Neural crest cell (in vitro differentiated cells): ENCODE results near the gene CGNL1. TPM values are rescaled to one million over a fixed set of nuclear protein-coding genes. Genes with fewer than 3 reads are reported as not detected.

Source experiments
- DNase-seq: peaks from one replicate; pipeline ENCODE4 v3.0.0; 2021; ENCODE audit warnings: low read depth, mixed read lengths, low spot score
- H3K27ac Mint-ChIP-seq: one replicate; pipeline ENCODE4 v1.8.0; 2021; ENCODE audit warnings: mild to moderate bottlenecking, mixed read lengths; ENCODE audit not compliant: unreplicated experiment
- H3K27me3 Mint-ChIP-seq: 2 replicates; pipeline ENCODE4 v1.8.0; 2021; ENCODE audit warnings: low read depth, mild to moderate bottlenecking, mixed read lengths
- H3K36me3 Mint-ChIP-seq: 2 replicates; pipeline ENCODE4 v1.8.0; 2021; ENCODE audit warnings: low read depth, mild to moderate bottlenecking, mixed read lengths
- H3K4me1 Mint-ChIP-seq: 2 replicates; pipeline ENCODE4 v1.8.0; 2021; ENCODE audit warnings: mixed read lengths
- H3K4me3 Mint-ChIP-seq: one replicate; pipeline ENCODE4 v1.8.0; 2021; ENCODE audit warnings: mild to moderate bottlenecking, mixed read lengths
- H3K9me3 Mint-ChIP-seq: 2 replicates; pipeline ENCODE4 v1.8.0; 2021; ENCODE audit warnings: mixed read lengths
- CTCF ChIP-seq: fragments of 200-600 bp; sonication (generic); conservative IDR thresholded peaks from 2 replicates; pipeline ENCODE4 v1.5.0; 2021; ENCODE audit warnings: antibody characterized with exemption, mild to moderate bottlenecking
- total RNA-seq: library from RNA; stranded (reverse); gene quantifications from 2 replicates; pipeline ENCODE4 v1.2.1, GENCODE V29; 2021

Gene CGNL1
- total RNA-seq, 1 donor from 2014 or later, result 1.2 TPM

- no peak for DNase-seq
- Mint-ChIP-seq H3K27me3 (no peaks in the 10 kb centered on the region), H3K27ac (no peak overlapping the region), H3K4me1 (peaks cover 9% of the 10 kb centered on the region), H3K4me3 (no peak overlapping the region), H3K9me3 (no peaks in the 10 kb centered on the region), H3K36me3 (peaks cover 2% of the 10 kb centered on the region)
- TF ChIP-seq CTCF, result no peak
Observed at GRCh38 chr15:57437564-57437963, 61.3 kb downstream of the CGNL1 start.

DNA sequence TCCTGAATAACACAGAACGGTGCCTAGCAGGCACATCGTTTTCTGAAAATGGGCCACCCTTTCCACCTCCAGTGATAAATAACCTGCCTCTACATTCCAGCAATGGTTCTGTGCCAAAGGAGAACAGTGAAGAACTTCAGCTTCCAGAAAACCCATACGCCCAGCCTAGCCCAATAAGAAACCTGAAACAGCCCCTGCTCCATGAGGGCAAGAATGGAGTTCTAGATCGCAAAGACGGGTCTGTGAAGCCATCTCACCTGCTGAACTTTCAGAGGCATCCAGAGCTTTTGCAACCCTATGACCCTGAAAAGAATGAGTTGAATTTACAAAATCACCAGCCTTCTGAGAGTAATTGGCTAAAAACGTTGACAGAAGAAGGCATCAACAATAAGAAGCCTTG, 61.9 kb downstream of the CGNL1 start:
- Mint-ChIP-seq H3K9me3 (no peaks in the 10 kb centered on the region), H3K27me3 (no peaks in the 10 kb centered on the region), H3K27ac (no peak overlapping the region), H3K4me1 (peaks cover 9% of the 10 kb centered on the region), H3K36me3 (peaks cover 2% of the 10 kb centered on the region), H3K4me3 (no peak overlapping the region)
- no peak for TF ChIP-seq CTCF
- DNase-seq, result no peak

DNA sequence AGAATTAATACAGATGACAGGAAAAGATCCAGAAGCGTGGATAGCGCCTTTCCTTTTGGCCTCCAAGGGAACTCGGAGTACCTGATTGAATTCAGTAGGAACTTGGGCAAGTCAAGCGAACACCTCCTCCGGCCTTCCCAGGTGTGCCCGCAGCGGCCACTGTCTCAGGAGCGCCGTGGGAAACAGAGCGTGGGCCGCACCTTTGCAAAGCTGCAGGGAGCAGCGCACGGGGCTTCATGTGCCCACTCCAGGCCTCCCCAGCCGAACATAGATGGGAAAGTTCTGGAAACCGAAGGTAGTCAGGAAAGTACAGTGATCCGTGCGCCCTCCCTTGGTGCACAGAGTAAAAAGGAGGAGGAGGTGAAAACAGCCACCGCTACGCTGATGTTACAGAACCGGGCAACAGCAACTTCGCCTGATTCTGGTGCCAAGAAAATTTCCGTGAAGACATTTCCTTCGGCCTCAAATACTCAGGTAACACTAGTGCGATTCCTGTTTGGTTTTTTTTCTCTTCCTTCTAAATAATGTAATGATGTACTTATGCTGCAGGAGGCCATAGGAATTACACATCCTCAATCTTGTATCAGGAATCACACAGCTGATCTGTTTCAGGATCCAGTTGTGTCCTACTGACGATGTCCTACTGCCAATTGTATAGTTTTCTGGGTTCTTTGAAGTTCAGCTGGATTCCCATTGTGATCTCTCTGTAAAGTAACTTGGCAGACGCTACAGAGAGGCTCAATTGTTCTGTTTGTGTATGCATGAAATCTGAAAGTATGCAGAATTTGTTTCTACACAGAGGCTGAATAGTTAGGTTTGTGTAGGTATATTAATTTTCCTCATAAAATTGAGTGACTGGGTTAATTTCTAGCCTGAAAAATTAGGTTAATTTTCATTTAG, 63.1 kb downstream of the CGNL1 start:
- no peak for DNase-seq
- H3K27ac Mint-ChIP-seq, result no peak overlapping the region
- peaks cover 9% of the 10 kb centered on the region for H3K4me1 Mint-ChIP-seq
- peaks cover 2% of the 10 kb centered on the region for H3K36me3 Mint-ChIP-seq
- no peak for TF ChIP-seq CTCF
- no peaks in the 10 kb centered on the region for H3K9me3 Mint-ChIP-seq
- H3K4me3 Mint-ChIP-seq, result no peak overlapping the region
- no peaks in the 10 kb centered on the region for H3K27me3 Mint-ChIP-seq

- H3K4me3 Mint-ChIP-seq, result no peak overlapping the region
- no peak for TF ChIP-seq CTCF
- H3K36me3 Mint-ChIP-seq, result peaks cover 2% of the 10 kb centered on the region
- peaks cover 13% of the 10 kb centered on the region for H3K4me1 Mint-ChIP-seq
- no peaks in the 10 kb centered on the region for H3K27me3 Mint-ChIP-seq
- H3K9me3 Mint-ChIP-seq, result no peaks in the 10 kb centered on the region
- H3K27ac Mint-ChIP-seq, result no peak overlapping the region
- no peak for DNase-seq
Observed at GRCh38 chr15:57440167-57440566, 63.9 kb downstream of the CGNL1 start.

DNA sequence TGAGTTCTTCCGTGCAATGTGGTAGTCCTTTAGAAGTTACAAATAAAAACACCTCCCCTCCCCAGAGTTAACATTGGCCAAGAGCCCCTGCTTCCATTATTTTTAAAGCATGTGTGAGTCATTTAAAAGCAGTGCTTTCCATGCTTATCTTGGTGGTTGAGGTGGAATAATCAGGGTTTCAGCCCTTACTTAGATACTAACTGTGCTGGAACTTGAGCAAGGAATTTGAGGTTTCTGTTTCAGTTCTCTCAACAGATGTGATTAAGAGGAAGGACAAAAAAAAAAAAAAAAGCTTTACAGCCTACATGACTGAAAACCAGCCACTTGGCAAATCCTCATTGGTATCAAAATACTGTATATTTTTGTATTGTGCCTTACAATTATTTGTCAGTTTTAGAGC, 64.5 kb downstream of the CGNL1 start:
- Mint-ChIP-seq H3K27me3 (no peaks in the 10 kb centered on the region), H3K27ac (no peak overlapping the region), H3K4me3 (no peak overlapping the region), H3K9me3 (no peaks in the 10 kb centered on the region), H3K36me3 (peaks cover 2% of the 10 kb centered on the region), H3K4me1 (peaks cover 13% of the 10 kb centered on the region)
- DNase-seq, result no peak
- TF ChIP-seq CTCF, result no peak
